Vein endothelial cell (primary cell): ENCODE measurements around the gene SAMD3. TPM values are rescaled to one million over a fixed set of nuclear protein-coding genes. Genes with fewer than 3 reads are reported as not detected.

Experiments used
- total RNA-seq: library from RNA; depleted of rRNA; stranded (reverse); fragments of >200 nt; gene quantifications from 2 replicates; pipeline ENCODE4 v1.2.3, GENCODE V29; 2012

SAMD3 gene
- total RNA-seq: not detected in 2 replicates

DNA sequence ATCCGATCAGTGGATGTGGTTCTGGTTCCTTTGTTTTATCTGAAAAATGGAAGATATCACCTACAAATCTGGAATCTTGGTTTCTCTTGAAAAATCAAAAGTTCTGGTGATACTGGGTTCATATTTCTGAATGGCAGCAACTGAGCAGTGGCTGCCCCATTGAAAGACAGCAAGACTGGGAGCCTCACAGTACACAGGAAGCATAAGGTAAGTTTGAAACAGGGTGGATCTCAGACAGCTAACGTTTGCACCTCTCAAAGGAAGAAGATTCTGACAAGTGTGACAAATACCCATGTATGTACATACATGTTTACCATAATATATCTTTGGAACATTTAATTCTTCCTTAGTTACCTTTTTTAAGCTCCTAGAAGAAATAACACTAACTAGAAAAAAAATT lies at the start of gene SAMD3:
SAMD3 (minus strand) TSS at position 177 of the 400 bp plus-strand sequence. CDS start 7,678 bp downstream, outside the sequence.

Other genes starting within 250 kb of the SAMD3 start
- 46.4 and 70.3 TPM in 2 replicates for gene L3MBTL3, start 204.4 kb downstream of the SAMD3 start, total RNA-seq
- gene TMEM200A, start 143.1 kb upstream of the SAMD3 start, total RNA-seq: 0.33 and 0.67 TPM in 2 replicates